ENCODE results near the gene CRP. TPM values are rescaled to one million over a fixed set of nuclear protein-coding genes. Genes with fewer than 3 reads are reported as not detected.
"Not testable (repeated sequence)": the region's sequence is repeated elsewhere in the genome, so short reads cannot be mapped to it uniquely, and the experiment has no call there.

Gene CRP, protein sequence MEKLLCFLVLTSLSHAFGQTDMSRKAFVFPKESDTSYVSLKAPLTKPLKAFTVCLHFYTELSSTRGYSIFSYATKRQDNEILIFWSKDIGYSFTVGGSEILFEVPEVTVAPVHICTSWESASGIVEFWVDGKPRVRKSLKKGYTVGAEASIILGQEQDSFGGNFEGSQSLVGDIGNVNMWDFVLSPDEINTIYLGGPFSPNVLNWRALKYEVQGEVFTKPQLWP
- polyA plus RNA-seq (ENCODE audit: insufficient read length in 3 of 3), result not detected

DNA sequence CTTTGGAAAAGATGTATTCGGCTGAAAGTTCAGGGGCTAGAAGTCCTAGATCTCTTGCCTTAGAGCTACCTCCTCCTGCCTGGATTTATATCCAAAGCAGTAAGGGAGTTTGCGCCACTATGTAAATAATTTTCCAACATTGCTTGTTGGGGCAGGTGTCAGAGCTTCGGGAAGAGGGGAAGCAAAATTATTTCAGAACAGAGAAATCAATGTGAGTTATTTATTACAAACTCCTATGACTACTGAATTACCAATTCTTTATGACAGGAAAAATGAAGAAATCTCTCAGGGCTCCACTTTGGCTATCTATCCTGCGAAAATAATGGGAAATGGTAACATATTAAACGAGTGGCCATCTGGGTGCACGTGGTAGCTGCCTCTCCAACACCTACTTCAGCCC is at the start of gene CRP:
TSS of gene CRP (minus strand) at position 61 of the 400 bp plus-strand sequence. CDS start 104 bp downstream, outside the sequence.
- no peak for DNase-seq (ENCODE audit: low read depth in 3 of 3, low spot score in 2 of 3)

DNA sequence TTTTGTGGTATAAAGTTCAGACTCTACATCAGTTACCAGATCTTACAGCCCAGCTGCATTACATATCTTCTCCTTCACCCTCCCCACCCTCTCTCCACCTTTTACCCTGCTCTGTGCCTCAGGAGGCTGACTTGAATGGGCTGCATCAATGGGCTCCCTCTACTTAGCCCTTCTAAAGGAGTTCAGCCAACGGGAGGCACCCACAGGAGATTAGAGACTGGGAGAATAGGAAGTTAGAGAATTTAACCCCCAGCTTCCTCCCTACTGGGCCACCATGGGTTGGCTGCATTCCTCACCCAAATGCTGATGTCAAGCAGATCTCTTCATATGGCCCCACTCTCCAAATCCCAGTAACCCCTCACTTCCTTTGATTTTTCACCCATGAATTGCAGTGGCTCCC is 49.3 kb upstream of the CRP start:
- no peak for DNase-seq (ENCODE audit: low read depth in 3 of 3, low spot score in 2 of 3)

DNA sequence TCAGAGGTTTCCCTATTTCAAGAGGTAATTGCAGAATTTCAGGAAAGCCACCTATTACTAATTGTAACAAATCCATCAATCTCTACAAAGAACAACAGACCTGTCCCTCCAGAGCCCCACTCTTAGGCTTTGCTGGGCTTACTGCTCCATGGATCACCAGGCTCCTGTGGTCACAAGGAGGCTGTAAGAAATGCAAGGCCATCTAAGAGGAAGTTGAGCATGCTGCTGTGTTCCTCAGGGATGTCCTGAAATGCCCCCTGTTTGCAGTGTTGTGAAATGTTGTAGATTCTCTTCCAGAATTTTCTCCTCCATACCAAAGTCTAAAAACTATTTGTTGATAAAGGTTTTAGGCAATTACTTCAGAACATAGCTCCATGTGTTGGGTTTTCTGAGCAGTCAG is 42.0 kb upstream of the CRP start:
- DNase-seq (ENCODE audit: low read depth in 3 of 3, low spot score in 2 of 3), result no peak

DNA sequence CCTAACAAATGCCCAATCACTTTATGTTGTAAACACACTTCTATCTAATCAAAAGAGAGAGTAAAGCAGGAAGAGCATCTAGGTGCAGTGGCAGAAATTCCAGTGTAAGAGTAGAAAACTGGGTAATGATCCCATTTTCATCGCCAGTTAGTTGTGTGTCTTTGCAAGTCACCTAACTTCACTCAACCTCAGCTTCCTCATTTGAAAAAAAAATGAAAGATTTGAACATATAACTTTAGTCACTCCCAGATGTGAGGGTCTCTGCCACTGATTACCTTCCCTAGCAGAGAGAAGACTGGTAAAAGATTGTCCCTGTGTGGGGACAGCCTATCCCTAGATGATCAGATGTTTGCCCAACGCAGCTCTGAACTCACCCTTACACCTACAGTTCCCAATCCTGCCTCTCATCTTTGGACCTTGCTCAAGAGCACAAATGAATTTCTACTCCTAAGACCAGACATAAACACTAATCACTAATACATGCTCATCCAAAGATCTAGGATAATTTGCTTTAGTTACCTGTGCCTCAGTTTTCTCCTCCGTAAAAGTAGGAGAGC is 41.1 kb upstream of the CRP start:
- no peak for DNase-seq (ENCODE audit: low read depth in 3 of 3, low spot score in 2 of 3)

DNA sequence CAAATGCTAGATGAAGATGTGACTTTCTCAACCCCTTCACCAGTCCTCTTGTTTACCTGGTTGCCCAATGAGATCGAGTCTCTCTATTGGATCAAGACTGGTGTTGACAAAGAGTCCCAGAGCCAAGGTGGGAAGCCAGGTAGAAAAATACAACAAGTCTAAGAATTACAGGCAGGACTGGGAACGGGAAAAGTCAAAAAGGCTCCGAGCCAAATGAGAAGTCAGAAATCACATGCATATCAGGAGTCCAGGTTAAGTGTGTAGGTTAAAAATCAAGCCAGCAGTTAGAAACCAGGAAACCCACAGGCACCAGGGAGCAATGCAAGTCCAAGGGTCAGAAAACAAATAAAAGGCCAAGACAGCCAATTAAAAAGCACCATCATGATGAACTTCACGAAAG is 39.0 kb upstream of the CRP start:
- no peak for DNase-seq (ENCODE audit: low read depth in 3 of 3, low spot score in 2 of 3)

DNA sequence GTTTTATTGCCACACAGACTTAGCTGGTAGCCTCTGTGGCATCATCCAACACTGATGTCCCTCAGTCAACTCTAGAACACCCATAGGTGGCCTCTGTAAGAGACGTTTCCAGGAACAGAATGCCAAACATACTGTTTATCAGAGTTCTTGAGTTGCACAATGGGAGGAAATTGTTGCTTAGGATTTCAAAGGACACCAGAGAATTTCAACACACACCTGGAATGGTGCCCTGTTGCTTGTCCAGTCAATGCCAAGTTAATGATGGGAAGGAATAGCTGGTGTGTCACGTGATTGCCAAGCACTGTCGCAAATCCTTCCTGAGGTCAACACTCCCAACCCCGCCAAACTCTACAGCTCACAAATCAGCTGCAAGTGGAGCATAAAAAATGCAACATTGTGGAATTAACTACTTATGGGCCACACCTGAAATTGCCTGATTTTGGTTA is 37.8 kb upstream of the CRP start:
- DNase-seq (ENCODE audit: low read depth in 3 of 3, low spot score in 2 of 3), result no peak

DNA sequence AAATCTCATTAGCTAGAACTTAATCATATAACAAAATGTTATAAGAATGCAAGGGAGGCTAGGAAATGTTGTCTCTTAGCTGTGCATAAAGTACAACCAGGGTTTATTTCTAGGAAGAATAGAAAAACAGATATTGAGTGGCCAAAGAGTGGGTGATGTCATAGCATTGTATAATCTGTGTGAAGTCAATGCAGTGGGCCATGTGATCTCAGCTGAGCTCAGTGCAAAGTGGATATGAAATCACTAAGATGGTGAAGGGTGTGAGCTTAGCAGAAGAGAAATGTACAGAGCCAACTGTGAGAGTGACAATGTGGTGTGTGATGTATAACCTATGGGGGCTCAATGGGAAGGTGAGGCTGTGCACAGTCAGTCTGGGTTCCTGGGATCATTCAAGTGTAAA is 36.6 kb upstream of the CRP start:
- no peak for DNase-seq (ENCODE audit: low read depth in 3 of 3, low spot score in 2 of 3)

DNA sequence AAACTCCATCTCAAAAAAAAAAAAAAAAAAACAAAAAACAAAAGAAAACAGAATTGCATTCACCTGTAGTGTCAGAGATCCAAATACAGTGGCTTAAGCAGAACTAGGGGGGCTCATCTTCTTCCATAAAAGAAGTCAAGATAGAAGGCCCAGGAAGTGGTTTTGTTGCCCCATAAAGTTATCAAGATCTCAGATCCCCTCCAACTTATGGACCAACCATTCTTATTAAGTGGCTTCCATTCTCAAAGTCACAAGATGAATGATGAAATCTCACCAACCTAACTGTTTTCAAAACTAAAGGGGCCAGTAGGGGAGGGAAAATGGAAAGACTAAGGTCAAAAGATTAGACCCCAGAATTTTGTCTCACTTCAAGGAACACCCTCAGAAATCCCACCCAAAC is 36.2 kb upstream of the CRP start:
- no peak for DNase-seq (ENCODE audit: low read depth in 3 of 3, low spot score in 2 of 3)

DNA sequence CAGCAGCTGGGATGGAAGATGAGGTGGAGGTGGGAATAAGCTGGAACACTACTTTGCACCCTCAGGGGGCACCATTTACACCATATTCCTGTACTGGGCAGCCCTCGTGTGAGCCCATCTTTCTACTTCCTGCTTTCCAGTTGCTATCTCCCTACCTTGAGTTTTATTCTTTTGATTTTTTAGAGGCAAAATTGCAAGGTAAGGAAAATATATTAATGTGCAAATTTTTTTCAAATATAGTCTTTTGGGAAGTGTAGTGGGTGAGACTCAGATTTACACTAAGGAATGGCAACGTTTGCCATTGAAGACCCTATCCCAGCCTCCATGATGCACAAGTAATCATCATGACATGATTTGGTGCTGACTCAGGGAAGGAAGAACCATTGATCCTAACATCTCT is 35.2 kb upstream of the CRP start:
- DNase-seq (ENCODE audit: low read depth in 3 of 3, low spot score in 2 of 3), result no peak

DNA sequence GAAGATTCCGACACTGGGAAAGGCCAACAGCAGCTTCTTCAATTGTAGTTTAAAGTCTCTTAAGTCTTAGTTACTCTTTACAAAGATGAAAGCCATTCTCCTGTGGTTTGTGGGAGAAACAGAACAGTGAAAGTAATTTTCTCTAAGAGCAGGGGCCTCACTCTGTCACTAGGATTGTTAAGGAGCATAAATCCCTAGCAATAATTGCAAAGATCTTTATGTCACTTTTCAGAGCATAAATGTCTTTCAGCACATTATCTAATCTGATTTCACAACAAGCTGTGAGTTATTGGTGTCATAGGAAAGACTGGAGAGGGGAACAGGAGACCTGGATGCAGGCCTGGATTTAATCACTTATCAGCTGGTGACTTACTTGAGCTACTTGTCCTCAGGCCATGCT is 34.0 kb upstream of the CRP start:
- DNase-seq (ENCODE audit: low read depth in 3 of 3, low spot score in 2 of 3), result no peak

DNA sequence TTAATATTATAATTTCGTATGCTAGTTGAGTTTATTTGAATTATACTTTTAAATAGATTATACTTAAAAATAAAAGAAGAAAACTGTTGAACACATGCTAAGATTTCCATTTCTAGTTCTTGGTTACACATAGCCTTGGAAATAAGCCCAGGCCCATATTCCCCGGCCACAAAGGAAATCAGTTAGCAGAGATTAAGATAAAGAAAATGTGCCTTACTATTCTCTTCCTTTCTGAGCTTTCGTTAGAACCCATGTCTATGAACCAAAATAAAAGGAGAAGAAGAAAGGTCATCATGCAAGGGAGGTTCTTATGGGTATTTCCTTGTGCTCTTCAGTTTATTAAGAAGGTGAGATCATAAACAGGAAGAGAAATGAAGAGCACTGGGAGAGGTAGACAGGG is 32.3 kb upstream of the CRP start:
- no peak for DNase-seq (ENCODE audit: low read depth in 3 of 3, low spot score in 2 of 3)

DNA sequence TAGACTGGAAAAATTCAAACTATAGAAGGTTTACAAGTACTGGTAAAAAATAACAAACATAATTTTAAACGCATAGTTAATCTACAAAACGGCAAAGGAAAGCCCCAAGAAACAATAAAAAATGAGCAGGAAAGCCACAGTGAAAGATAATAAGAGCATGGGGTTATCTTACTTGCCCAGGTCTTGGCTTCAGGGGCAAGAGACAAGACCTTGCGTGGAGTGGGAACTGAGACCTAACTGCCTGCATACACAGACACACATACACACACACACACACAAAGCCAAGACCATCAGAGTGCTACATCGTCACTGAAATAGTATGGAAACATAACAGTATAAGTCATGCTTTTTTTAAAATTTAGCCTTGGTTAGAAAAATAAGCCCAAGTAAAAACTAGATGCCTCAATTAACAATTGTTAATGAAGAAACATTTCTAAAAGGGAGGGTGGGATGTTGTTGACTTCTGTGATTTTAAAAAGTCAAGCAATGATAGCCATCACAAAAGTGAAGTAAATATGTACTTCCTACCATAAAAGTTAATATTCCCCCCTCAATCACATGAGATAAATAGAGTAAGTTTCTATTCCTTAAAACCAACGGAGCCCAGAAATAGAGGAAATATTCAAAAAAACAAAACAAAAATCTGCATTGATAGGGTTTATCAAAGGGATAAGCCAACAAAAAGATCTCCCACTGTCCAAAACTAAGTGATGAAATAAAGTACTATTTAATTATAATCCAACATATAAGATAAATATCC is 29.4 kb upstream of the CRP start:
- no peak for DNase-seq (ENCODE audit: low read depth in 3 of 3, low spot score in 2 of 3)

DNA sequence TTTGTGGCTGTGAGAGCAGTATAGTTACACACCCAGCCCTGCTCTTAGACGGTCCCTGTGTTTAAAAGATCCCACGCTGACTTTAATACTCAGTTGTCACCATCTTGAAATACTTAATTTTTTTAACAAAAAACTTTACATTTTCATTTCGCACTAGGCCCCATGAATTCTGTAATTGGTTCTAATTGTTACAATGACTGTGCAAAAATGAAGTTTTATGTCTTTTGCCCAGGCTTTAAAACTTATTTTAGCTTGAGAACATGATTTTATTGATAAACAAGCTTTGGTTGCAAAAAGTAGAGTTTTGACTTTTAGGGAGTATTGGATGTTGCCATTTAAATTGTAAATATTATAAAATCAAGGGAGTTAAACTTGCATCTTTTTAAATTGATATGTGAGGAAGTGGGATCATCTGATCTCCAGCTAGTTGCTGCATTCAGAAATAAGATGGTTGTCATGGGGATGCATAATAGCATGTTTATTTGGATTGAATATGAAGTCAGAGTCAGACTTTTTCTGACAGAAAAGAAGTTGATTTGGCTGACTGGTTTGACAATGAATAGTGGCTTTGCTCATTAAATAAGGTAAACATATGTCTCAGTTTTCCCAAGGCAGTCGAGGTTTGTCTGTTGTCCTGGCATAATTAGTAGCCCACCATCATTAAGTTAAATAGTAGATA is 23.0 kb upstream of the CRP start:
- DNase-seq (ENCODE audit: low read depth in 3 of 3, low spot score in 2 of 3), result no peak

DNA sequence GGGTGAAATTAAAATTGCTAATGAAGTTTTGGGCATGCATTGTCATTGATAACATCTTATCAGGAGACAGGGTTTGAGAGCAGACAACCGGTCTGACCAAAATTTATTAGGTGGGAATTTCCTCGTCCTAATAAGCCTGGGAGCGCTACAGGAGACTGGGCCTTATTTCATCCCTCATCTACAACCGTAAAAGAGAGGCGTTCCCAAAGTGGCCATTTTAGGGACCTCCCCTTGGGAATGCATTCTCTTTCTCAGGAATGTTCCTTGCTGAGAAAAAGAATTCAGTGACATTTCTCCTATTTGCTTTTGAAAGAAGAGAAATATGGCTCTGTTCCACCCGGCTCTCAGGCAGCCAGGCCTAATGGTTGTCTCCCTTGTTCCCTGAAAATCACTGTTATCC is 8.8 kb upstream of the CRP start:
- not testable (repeated sequence) for DNase-seq (ENCODE audit: low read depth in 3 of 3, low spot score in 2 of 3)

DNA sequence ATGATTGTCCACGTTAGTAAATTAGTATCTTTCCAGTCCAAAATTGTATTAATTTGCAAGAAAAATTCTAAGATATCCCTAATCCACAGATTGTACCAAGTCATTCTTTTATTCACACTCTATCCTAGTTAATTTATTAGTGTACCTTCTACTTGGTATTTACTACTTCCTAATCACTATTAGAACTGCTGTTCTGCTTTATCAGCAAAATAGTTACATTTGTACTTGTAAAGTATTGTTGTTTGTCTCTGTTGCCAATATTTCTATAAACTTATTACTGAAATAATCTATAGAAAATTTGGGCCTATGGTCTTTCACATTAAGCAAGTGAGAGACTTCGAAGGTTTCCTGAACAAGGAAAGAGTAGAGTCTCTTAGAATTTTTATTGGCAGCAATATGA is 5.6 kb upstream of the CRP start:
- no peak for DNase-seq (ENCODE audit: low read depth in 3 of 3, low spot score in 2 of 3)

DNA sequence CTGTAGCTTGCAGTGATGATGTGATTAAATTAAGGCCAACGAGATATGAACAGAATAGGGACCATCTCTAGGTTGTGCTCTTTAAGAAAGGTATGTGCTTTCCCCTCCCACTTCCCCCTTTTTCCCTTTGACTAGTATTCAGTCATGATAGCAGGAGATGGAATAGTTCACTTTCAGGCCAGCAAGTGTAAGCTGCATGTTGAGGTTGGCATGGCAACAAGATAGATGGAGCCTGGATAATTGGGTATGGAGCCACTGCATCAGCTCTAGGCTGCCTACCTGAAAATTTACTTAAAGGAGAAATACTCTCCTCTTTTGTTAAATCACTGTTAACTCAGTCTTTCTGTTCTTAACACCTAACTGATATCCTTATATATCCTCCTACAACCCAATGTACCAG is 1.5 kb upstream of the CRP start:
- DNase-seq (ENCODE audit: low read depth in 3 of 3, low spot score in 2 of 3), result no peak

DNA sequence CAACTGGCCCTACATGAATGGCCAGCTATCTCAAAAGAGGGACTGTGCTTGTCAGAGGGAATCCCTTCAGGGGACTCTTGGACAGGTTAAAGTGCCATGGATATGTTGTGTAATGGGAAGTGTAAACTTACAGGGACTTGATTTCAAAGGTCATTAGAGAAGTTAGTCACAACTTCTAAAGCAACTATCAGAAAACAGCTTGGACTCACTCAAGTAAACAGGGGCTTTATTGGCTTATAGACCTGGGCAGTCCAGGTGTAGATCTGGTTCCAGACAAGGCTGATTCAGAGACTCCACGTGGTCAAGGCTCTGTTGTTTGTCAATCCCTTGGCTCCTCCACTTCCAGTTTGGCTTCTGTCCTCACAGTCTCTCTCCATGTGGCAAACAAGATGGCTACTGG is 2.3 kb downstream of the CRP start:
- DNase-seq (ENCODE audit: low read depth in 3 of 3, low spot score in 2 of 3), result no peak

DNA sequence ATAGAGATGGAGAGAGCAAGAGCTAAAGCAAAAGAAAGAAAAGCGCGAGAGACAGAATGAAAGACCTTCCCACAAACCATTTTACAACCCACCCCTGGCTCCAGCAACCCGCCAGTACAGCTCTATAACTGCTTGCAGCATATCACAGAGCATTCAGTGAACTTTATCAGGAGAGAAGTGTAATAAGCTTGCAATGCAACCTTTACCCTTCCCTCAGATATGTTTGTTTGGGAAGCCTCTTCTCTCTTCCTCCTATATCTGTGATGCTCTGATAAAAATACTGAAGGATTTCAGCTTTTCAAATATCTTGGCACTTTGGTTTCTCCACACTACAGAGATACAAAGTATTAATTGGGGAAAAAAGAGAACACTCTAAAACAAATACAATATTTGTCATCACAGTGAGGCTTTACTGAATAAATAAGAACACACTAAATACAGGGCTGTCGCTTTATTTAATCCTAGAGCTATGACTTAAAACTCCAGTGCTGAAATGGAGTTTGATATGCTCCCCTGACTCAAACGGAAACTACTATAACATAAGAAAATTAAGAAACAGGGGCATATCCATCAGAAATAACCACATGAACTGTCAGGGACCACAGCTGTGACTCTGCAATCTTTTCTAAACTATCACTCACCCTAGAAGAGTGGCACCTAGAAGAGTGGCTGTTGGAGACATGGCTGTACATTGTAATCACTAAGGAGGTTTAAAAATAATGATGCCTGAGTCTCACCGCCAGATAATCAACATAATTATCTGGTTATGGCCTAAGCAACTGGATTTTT is 6.7 kb downstream of the CRP start:
- DNase-seq (ENCODE audit: low read depth in 3 of 3, low spot score in 2 of 3), result no peak

DNA sequence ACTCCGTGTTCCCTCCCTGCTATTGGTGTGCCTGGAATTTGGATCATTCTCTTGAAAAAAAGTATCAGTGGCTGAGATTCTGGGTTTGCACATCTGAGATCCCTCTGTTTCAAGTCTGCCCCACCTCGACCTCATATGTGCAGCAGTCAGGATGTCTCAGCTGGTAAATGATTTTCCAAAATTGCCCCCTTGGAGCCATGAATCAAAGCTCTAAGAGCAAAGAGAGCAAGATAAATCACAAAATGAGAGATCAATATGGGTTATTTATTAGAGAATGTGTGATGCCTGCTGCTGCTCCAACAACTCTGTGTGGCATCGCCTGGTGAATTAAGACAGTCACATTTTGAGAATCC is 8.5 kb downstream of the CRP start:
- DNase-seq (ENCODE audit: low read depth in 3 of 3, low spot score in 2 of 3), result no peak

DNA sequence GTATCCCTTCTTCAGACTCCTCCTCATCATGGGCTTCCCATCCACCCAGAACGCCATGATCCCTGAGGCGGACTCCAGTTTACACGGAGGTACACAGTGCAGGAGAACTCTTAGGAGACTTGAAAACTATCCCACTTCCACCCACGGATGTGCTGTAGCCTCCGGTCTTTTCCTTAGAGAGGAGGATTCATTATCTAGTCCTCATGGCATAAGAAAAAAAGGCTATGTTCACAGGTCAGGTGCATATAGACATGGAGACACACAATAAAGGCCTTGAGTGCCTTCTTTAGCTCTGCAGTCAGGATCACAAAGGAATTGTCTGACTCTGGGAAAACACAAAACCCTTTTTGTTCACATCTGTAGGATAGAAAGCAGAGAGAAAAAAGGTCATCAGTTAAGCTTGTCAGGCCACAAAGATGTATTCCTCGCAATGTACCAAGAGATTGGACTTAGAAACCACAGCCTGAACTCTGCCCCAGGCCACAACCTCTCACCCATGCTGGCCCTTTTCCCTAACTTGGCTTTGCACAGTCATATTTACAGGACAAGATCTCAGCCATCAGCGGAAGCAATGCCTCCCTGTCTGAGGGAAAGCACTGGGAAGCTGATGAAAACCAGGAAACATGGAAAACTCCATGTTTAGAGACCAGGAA is 9.0 kb downstream of the CRP start:
- no peak for DNase-seq (ENCODE audit: low read depth in 3 of 3, low spot score in 2 of 3)

Measured in right renal cortex interstitium (tissue), 3 donors.